Measurements from ENCODE around the gene UBE2G1.

GRCh38 chr17:4246674-4247073, 119.8 kb downstream of the UBE2G1 start:
- TF ChIP-seq E4F1 (CRISPR knock-in tag; IDR thresholded peaks at IDR 0.05; ENCODE audit: borderline replicate concordance) (no peak), FOXJ2 (tag; IDR thresholded peaks at IDR 0.05) (no peak), POLR2A (conservative IDR thresholded peaks at IDR 0.05) (no peak), STAT5B (CRISPR knock-in tag; IDR thresholded peaks at IDR 0.05) (no peak)

Measured in K562 (cell line).